ENCODE results near the gene NNMT.

NNMT gene

GRCh38 chr11:114281388-114281956 is 14.7 kb upstream of the NNMT start:
- no peak for TF ChIP-seq TAF1 (IDR thresholded peaks at IDR 0.05; ENCODE audit: low read depth, low read length)
- TF ChIP-seq POLR2AphosphoS5 (IDR thresholded peaks at IDR 0.05; ENCODE audit: low read depth, low read length): no peak
- no peak for DNase-seq (ENCODE audit: insufficient read length, low spot score)
- no peak for FAIRE-seq

GRCh38 chr11:114282488-114282887 is 13.7 kb upstream of the NNMT start:
- FAIRE-seq: no peak
- no peak for TF ChIP-seq SPI1 (IDR thresholded peaks at IDR 0.05; ENCODE audit: low read depth, low read length)
- no peak for TF ChIP-seq POU2F2 (IDR thresholded peaks at IDR 0.05; ENCODE audit: low read depth, low read length)
- no peak for TF ChIP-seq TAF1 (IDR thresholded peaks at IDR 0.05; ENCODE audit: low read depth, low read length)
- no peak for TF ChIP-seq POLR2AphosphoS5 (IDR thresholded peaks at IDR 0.05; ENCODE audit: low read depth, low read length)
- TF ChIP-seq POLR2A (IDR thresholded peaks at IDR 0.05; ENCODE audit: low read depth, low read length): no peak
- TF ChIP-seq PAX5 (IDR thresholded peaks at IDR 0.05; ENCODE audit: insufficient read depth, low read length, severe bottlenecking): no peak
- no peak for DNase-seq (ENCODE audit: insufficient read length, low spot score)

GRCh38 chr11:114283422-114283821 is 12.8 kb upstream of the NNMT start:
- DNase-seq (ENCODE audit: insufficient read length, low spot score) (no peak), FAIRE-seq (no peak)
- TF ChIP-seq POU2F2 (IDR thresholded peaks at IDR 0.05; ENCODE audit: low read depth, low read length) (no peak), SPI1 (IDR thresholded peaks at IDR 0.05; ENCODE audit: low read depth, low read length) (no peak), PAX5 (IDR thresholded peaks at IDR 0.05; ENCODE audit: insufficient read depth, low read length, severe bottlenecking) (no peak), TAF1 (IDR thresholded peaks at IDR 0.05; ENCODE audit: low read depth, low read length) (no peak), POLR2AphosphoS5 (IDR thresholded peaks at IDR 0.05; ENCODE audit: low read depth, low read length) (no peak), POLR2A (IDR thresholded peaks at IDR 0.05; ENCODE audit: low read depth, low read length) (no peak)

GRCh38 chr11:114284021-114284420 is 12.2 kb upstream of the NNMT start:
- DNase-seq (ENCODE audit: insufficient read length, low spot score): no peak
- no peak for FAIRE-seq
- no peak for TF ChIP-seq POLR2AphosphoS5 (IDR thresholded peaks at IDR 0.05; ENCODE audit: low read depth, low read length)
- no peak for TF ChIP-seq POLR2A (IDR thresholded peaks at IDR 0.05; ENCODE audit: low read depth, low read length)
- no peak for TF ChIP-seq SPI1 (IDR thresholded peaks at IDR 0.05; ENCODE audit: low read depth, low read length)
- TF ChIP-seq PAX5 (IDR thresholded peaks at IDR 0.05; ENCODE audit: insufficient read depth, low read length, severe bottlenecking): no peak
- TF ChIP-seq TAF1 (IDR thresholded peaks at IDR 0.05; ENCODE audit: low read depth, low read length): no peak
- TF ChIP-seq POU2F2 (IDR thresholded peaks at IDR 0.05; ENCODE audit: low read depth, low read length): no peak

GRCh38 chr11:114284914-114285313 is 11.3 kb upstream of the NNMT start:
- FAIRE-seq (no peak), DNase-seq (ENCODE audit: insufficient read length, low spot score) (no peak)
- TF ChIP-seq POU2F2 (IDR thresholded peaks at IDR 0.05; ENCODE audit: low read depth, low read length) (no peak), POLR2AphosphoS5 (IDR thresholded peaks at IDR 0.05; ENCODE audit: low read depth, low read length) (no peak), PAX5 (IDR thresholded peaks at IDR 0.05; ENCODE audit: insufficient read depth, low read length, severe bottlenecking) (no peak), TAF1 (IDR thresholded peaks at IDR 0.05; ENCODE audit: low read depth, low read length) (no peak), SPI1 (IDR thresholded peaks at IDR 0.05; ENCODE audit: low read depth, low read length) (no peak)

GRCh38 chr11:114285599-114285998 is 10.6 kb upstream of the NNMT start:
- FAIRE-seq: no peak
- DNase-seq (ENCODE audit: insufficient read length, low spot score): no peak
- TF ChIP-seq PAX5 (IDR thresholded peaks at IDR 0.05; ENCODE audit: insufficient read depth, low read length, severe bottlenecking) (no peak), POLR2A (IDR thresholded peaks at IDR 0.05; ENCODE audit: low read depth, low read length) (no peak), TAF1 (IDR thresholded peaks at IDR 0.05; ENCODE audit: low read depth, low read length) (no peak), POLR2AphosphoS5 (IDR thresholded peaks at IDR 0.05; ENCODE audit: low read depth, low read length) (no peak), POU2F2 (IDR thresholded peaks at IDR 0.05; ENCODE audit: low read depth, low read length) (no peak), SPI1 (IDR thresholded peaks at IDR 0.05; ENCODE audit: low read depth, low read length) (no peak)

GRCh38 chr11:114286229-114286628 is 10.0 kb upstream of the NNMT start:
- TF ChIP-seq POLR2A (IDR thresholded peaks at IDR 0.05; ENCODE audit: low read depth, low read length) (no peak), POLR2AphosphoS5 (IDR thresholded peaks at IDR 0.05; ENCODE audit: low read depth, low read length) (no peak), PAX5 (IDR thresholded peaks at IDR 0.05; ENCODE audit: insufficient read depth, low read length, severe bottlenecking) (no peak), POU2F2 (IDR thresholded peaks at IDR 0.05; ENCODE audit: low read depth, low read length) (no peak), TAF1 (IDR thresholded peaks at IDR 0.05; ENCODE audit: low read depth, low read length) (no peak), SPI1 (IDR thresholded peaks at IDR 0.05; ENCODE audit: low read depth, low read length) (no peak)
- FAIRE-seq (no peak), DNase-seq (ENCODE audit: insufficient read length, low spot score) (no peak)

GRCh38 chr11:114287154-114287553 is 9.0 kb upstream of the NNMT start:
- TF ChIP-seq SPI1 (IDR thresholded peaks at IDR 0.05; ENCODE audit: low read depth, low read length) (no peak), POU2F2 (IDR thresholded peaks at IDR 0.05; ENCODE audit: low read depth, low read length) (no peak), POLR2A (IDR thresholded peaks at IDR 0.05; ENCODE audit: low read depth, low read length) (no peak), POLR2AphosphoS5 (IDR thresholded peaks at IDR 0.05; ENCODE audit: low read depth, low read length) (no peak), PAX5 (IDR thresholded peaks at IDR 0.05; ENCODE audit: insufficient read depth, low read length, severe bottlenecking) (no peak), TAF1 (IDR thresholded peaks at IDR 0.05; ENCODE audit: low read depth, low read length) (no peak)
- FAIRE-seq (no peak), DNase-seq (ENCODE audit: insufficient read length, low spot score) (no peak)

- no peak for FAIRE-seq
Measured at GRCh38 chr11:114288136-114288535, 8.1 kb upstream of the NNMT start.

GRCh38 chr11:114289779-114290178 is 6.4 kb upstream of the NNMT start:
- DNase-seq (ENCODE audit: insufficient read length, low spot score) (no peak), FAIRE-seq (no peak)
- TF ChIP-seq POLR2AphosphoS5 (IDR thresholded peaks at IDR 0.05; ENCODE audit: low read depth, low read length): no peak
- no peak for TF ChIP-seq POU2F2 (IDR thresholded peaks at IDR 0.05; ENCODE audit: low read depth, low read length)
- no peak for TF ChIP-seq TAF1 (IDR thresholded peaks at IDR 0.05; ENCODE audit: low read depth, low read length)
- no peak for TF ChIP-seq POLR2A (IDR thresholded peaks at IDR 0.05; ENCODE audit: low read depth, low read length)
- TF ChIP-seq PAX5 (IDR thresholded peaks at IDR 0.05; ENCODE audit: insufficient read depth, low read length, severe bottlenecking): no peak
- TF ChIP-seq SPI1 (IDR thresholded peaks at IDR 0.05; ENCODE audit: low read depth, low read length): no peak

More at GRCh38 chr11:114288136-114288535, 8.1 kb upstream of the NNMT start:
- DNase-seq (ENCODE audit: insufficient read length, low spot score): no peak
- TF ChIP-seq PAX5 (IDR thresholded peaks at IDR 0.05; ENCODE audit: insufficient read depth, low read length, severe bottlenecking) (no peak), TAF1 (IDR thresholded peaks at IDR 0.05; ENCODE audit: low read depth, low read length) (no peak), POLR2A (IDR thresholded peaks at IDR 0.05; ENCODE audit: low read depth, low read length) (no peak), POU2F2 (IDR thresholded peaks at IDR 0.05; ENCODE audit: low read depth, low read length) (no peak), POLR2AphosphoS5 (IDR thresholded peaks at IDR 0.05; ENCODE audit: low read depth, low read length) (no peak), SPI1 (IDR thresholded peaks at IDR 0.05; ENCODE audit: low read depth, low read length) (no peak)
